WTC11 (cell line): ENCODE results near the gene HMX1.

Source experiments
- NFYB ChIP-seq: sonication (generic); formaldehyde crosslinking; conservative IDR thresholded peaks from 2 replicates; pipeline ENCODE4 v1.8.0; 2022; ENCODE audit warnings: low read depth, missing genetic modification reagents
- NR2C2 ChIP-seq: sonication (generic); formaldehyde crosslinking; IDR thresholded peaks from 2 replicates; pipeline ENCODE4 v1.8.0; 2022; ENCODE audit warnings: mild to moderate bottlenecking, missing genetic modification reagents
- SP1 ChIP-seq: sonication (generic); formaldehyde crosslinking; conservative IDR thresholded peaks from 2 replicates; pipeline ENCODE4 v1.8.1; 2022; ENCODE audit warnings: missing genetic modification reagents
- TP53 ChIP-seq: sonication (generic); formaldehyde crosslinking; IDR thresholded peaks from 2 replicates; pipeline ENCODE4 v1.8.1; 2023; ENCODE audit warnings: mild to moderate bottlenecking, missing genetic modification reagents
- ZNF232 ChIP-seq: sonication (generic); formaldehyde crosslinking; IDR thresholded peaks from 2 replicates; pipeline ENCODE4 v1.8.0; 2022; ENCODE audit warnings: mild to moderate bottlenecking, missing genetic modification reagents
- ZNF317 ChIP-seq: sonication (generic); formaldehyde crosslinking; IDR thresholded peaks from 2 replicates; pipeline ENCODE4 v1.8.1; 2023; ENCODE audit warnings: low read depth, mild to moderate bottlenecking, moderate library complexity, missing genetic modification reagents, borderline replicate concordance
- ZNF671 ChIP-seq: fragments of 250-450 bp; sonication (Bioruptor Pico); IDR thresholded peaks from 2 replicates; pipeline ENCODE4 v1.8.0; 2021; ENCODE audit warnings: mild to moderate bottlenecking
- TF ChIP-seq, protein P1 (sequence below): fragments of 200-600 bp; IDR thresholded peaks from 2 replicates; pipeline ENCODE4 v1.8.0; 2022; ENCODE audit warnings: antibody characterized with exemption
- TF ChIP-seq, protein P2 (sequence below): sonication (generic); formaldehyde crosslinking; IDR thresholded peaks from 2 replicates; pipeline ENCODE4 v1.8.1; 2022; ENCODE audit warnings: low read depth, mild to moderate bottlenecking, moderate library complexity, missing genetic modification reagents, borderline replicate concordance
- TF ChIP-seq, protein P3 (sequence below): fragments of 250-450 bp; sonication (Bioruptor Pico); IDR thresholded peaks from 2 replicates; pipeline ENCODE4 v1.9.0; 2021; ENCODE audit warnings: mild to moderate bottlenecking
- TF ChIP-seq, protein P4 (sequence below): sonication (generic); formaldehyde crosslinking; IDR thresholded peaks from 2 replicates; pipeline ENCODE4 v1.8.1; 2023; ENCODE audit warnings: mild to moderate bottlenecking, missing genetic modification reagents, moderate library complexity

DNA sequence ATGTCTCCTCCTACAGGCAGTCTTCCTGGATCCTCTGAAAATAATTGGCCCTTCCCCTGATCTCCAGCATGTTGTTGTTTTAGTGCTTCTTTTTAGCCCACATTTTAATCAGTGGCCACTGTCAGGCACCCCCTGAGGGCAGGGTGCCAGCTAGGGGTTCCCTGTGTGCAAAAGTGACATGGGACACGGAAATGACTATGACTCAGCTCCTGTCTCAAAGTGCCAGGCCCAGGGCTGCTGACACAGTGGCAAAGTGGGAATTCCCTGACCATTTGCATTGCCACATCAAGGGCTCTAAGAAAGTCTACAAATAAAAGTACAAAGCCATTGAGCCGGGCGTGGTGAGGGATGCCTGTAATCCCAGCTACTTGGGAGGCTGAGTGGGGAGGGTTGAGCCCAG, 24.8 kb downstream of the HMX1 start:
- TF ChIP-seq, protein P1, sequence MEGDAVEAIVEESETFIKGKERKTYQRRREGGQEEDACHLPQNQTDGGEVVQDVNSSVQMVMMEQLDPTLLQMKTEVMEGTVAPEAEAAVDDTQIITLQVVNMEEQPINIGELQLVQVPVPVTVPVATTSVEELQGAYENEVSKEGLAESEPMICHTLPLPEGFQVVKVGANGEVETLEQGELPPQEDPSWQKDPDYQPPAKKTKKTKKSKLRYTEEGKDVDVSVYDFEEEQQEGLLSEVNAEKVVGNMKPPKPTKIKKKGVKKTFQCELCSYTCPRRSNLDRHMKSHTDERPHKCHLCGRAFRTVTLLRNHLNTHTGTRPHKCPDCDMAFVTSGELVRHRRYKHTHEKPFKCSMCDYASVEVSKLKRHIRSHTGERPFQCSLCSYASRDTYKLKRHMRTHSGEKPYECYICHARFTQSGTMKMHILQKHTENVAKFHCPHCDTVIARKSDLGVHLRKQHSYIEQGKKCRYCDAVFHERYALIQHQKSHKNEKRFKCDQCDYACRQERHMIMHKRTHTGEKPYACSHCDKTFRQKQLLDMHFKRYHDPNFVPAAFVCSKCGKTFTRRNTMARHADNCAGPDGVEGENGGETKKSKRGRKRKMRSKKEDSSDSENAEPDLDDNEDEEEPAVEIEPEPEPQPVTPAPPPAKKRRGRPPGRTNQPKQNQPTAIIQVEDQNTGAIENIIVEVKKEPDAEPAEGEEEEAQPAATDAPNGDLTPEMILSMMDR, result no peak
- TF ChIP-seq, protein P2, sequence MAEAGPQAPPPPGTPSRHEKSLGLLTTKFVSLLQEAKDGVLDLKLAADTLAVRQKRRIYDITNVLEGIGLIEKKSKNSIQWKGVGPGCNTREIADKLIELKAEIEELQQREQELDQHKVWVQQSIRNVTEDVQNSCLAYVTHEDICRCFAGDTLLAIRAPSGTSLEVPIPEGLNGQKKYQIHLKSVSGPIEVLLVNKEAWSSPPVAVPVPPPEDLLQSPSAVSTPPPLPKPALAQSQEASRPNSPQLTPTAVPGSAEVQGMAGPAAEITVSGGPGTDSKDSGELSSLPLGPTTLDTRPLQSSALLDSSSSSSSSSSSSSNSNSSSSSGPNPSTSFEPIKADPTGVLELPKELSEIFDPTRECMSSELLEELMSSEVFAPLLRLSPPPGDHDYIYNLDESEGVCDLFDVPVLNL, result no peak
- TF ChIP-seq ZNF232 (CRISPR knock-in tag) (no peak), ZNF317 (CRISPR knock-in tag) (no peak), SP1 (CRISPR knock-in tag) (no peak), NR2C2 (CRISPR knock-in tag) (no peak), NFYB (CRISPR knock-in tag) (no peak), TP53 (no peak), ZNF671 (no peak)
- TF ChIP-seq, protein P3, sequence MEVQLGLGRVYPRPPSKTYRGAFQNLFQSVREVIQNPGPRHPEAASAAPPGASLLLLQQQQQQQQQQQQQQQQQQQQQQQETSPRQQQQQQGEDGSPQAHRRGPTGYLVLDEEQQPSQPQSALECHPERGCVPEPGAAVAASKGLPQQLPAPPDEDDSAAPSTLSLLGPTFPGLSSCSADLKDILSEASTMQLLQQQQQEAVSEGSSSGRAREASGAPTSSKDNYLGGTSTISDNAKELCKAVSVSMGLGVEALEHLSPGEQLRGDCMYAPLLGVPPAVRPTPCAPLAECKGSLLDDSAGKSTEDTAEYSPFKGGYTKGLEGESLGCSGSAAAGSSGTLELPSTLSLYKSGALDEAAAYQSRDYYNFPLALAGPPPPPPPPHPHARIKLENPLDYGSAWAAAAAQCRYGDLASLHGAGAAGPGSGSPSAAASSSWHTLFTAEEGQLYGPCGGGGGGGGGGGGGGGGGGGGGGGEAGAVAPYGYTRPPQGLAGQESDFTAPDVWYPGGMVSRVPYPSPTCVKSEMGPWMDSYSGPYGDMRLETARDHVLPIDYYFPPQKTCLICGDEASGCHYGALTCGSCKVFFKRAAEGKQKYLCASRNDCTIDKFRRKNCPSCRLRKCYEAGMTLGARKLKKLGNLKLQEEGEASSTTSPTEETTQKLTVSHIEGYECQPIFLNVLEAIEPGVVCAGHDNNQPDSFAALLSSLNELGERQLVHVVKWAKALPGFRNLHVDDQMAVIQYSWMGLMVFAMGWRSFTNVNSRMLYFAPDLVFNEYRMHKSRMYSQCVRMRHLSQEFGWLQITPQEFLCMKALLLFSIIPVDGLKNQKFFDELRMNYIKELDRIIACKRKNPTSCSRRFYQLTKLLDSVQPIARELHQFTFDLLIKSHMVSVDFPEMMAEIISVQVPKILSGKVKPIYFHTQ (CRISPR knock-in tag), result no peak
- TF ChIP-seq, protein P4, sequence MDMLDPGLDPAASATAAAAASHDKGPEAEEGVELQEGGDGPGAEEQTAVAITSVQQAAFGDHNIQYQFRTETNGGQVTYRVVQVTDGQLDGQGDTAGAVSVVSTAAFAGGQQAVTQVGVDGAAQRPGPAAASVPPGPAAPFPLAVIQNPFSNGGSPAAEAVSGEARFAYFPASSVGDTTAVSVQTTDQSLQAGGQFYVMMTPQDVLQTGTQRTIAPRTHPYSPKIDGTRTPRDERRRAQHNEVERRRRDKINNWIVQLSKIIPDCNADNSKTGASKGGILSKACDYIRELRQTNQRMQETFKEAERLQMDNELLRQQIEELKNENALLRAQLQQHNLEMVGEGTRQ (CRISPR knock-in tag), result no peak
